Measurements from ENCODE around the gene APBB2.
A peak's percentile ranks its signal among the peaks of the same experiment; 100 is the strongest.
"Not testable (repeated sequence)": the region's sequence is repeated elsewhere in the genome, so short reads cannot be mapped to it uniquely, and the experiment has no call there.

The APBB2 gene

DNA sequence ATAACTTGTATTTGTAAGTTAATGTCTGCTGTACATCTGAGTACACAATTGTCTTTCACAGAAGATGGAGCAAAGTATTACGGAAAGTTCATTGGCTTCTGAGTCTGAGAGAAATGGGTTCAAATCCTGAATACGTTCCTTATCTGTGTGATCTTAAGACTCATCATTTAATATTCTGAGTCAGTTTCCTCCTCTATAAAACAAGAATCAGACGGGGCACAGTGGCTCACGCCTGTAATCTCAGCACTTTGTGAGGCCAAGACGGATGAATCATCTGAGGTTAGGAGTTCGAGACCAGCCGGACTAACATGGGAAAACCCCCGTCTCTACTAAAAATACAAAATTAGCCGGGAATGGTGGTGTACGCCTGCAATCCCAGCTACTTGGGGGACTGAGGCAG is 57.8 kb downstream of the APBB2 start:
- DNase-seq, result peak; percentile 63

DNA sequence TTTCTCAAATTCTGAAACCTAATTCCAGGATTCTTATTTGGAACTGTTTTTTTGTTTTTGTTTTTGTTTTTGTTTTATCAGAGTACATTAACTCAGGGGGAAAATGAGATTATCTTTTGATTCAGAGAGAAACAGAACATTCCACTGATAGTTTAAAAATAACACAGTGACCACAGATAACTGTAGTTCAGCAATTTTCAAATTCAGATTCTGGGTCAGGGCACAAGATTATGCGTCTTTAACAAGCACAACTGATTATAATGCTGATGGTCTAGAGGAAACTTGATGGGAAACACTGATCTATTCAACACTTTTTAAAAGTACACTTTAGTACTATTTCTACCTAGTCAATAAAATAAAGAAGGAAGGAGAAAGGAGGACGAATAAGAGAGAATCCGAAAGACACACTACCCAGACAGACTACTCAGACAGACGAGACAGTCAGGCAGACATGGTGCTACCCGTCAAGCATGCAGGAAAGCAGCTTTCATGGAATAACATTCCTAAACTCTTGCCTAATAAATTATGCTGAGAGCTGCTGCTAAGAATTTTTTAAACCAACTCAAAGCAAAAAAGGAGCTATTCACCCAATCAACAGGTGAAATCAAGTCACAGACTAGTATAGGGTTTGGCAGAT is 59.0 kb downstream of the APBB2 start:
- DNase-seq, result peak; percentile 87

DNA sequence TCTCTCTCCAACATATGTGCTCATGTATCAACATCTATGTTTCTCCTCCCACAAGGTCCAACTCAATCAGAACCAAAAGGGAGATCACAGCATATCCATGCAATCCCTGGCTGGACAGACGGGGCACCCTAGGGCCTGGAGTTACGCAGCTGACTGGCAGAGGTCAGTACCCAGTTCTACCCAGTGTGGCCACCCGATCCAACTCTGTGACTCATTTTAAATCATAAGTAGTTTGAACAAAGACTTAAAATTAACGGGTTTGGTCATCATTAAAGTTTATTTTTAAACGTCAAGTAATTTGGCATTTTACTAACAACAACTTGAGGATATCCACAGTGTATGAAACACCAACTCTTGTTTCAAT is 59.5 kb downstream of the APBB2 start:
- DNase-seq, result no peak

- DNase-seq, result no peak
These were observed 60.1 kb downstream of the APBB2 start for GRCh38 chr4:41154010-41154813.

DNA sequence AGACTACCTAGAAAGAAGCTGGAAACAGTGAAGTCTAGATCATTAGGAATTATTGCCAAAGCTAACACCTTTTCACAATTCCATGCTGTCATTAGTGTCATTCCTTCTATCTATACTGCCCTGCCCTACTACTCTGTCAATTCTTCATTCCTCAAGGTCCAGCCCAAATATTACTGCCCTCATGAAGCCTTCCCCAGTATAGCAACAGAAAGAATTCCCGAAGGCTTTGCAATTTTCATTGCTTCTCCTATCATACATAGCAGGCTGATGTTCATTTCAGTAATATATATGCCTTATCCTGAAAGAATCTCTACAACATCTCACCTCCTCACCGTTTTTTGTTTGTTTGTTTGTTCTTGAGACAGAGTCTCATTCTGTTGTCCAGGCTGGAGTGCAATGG is 63.9 kb downstream of the APBB2 start:
- DNase-seq, result no peak

DNA sequence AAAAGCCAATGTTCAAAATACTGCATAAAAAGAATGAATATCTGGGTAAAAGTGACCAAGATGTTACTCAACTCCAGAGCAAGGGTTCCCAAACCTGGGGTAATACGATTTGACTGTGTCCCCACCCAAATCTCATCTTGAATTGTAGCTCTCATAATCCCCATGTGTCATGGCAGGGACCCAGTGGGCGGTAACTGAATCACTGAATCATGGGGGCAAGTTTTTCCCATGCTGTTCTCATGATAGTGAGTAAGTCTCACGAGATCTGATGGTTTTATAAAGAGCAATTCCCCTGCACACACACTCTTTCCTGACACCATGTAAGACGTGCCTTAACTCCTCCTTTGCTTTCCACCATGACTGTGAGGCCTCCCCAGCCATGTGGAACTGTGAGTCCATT is 64.8 kb downstream of the APBB2 start:
- peak; percentile 13 for DNase-seq

DNA sequence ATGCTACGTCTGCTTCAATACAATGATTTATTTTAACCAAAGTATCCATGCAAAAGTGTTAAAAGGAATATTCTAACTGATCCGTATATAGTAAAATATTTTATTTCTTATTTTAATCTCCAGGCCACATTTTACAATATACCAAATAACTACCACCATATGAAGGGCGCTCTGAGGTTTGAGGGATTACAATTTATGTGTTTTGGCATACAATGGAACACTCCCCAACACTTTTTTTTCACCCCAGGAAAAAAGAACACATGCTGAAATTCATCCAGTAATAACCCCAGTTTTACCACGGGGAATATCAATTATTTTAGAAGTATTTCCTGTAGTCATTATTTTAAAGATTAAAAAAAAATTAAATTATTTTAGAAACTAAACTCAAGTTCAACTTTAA is 65.4 kb downstream of the APBB2 start:
- peak; percentile 37 for DNase-seq

- DNase-seq, result peak; percentile 46
These were observed 66.0 kb downstream of the APBB2 start for GRCh38 chr4:41148292-41148691.

GRCh38 chr4:41147570-41147969 is 66.8 kb downstream of the APBB2 start:
- not testable (repeated sequence) for DNase-seq

DNA sequence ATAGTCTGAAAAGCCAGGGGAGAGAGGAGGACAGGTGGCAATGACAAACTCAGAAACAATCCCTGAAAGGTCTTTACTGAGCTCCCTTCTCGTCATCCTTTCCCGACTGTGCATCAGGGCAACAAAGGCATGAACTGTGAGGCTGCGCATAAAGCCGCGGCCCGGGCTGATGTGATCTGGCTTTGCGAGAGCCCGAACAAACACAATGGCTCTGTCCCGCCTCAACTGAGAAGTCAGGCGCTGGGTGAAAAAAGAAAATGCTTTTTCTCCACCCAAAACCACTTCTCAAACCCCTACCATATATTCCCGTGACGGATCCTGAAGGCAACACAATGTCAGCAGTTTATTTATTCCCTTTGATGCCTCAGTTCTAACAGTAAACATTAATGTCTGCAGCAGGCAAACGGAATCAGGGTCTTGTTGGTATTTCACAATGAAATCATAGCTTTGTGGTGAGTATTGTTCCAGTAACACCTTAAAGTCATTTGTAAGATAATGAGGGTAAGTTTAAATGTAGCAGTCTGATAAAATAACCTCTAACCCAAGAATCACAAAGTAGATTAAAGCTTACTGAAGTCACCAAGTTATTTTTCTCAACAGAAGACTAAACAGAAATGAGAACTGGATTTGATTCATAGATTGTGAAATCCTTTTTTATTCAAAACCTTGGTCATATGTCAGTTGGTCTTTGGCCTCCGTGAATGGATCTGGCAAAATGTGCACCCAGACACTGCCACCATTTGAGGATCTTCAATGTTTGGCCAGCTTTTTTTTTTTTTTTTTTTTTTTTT is 67.4 kb downstream of the APBB2 start:
- peak; percentile 71 for DNase-seq

- no peak for DNase-seq
These were observed 68.1 kb downstream of the APBB2 start for GRCh38 chr4:41146196-41146595.

DNA sequence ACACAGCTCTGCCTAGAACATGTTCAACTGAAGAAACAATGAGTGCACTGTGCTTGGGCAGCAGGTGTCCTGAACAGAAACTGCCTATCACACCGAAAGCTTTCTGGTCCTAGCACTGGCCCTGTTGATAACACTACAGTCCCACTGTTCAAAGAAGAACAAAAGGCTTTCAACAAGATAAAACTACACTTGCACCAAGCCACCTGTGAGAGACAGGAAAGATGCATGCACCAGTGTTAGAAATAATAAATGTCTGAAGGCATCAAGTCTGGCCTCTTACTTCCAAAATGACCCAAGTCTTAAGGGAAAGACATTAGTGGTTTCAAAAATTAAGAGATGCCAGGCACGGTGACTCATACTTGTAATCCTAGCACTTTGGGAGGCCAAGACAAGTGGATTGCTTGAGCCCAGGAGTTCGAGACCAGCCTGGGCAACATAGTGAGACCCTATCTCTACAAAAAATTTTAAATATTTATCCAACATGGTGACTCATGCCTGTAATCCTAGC is 68.7 kb downstream of the APBB2 start:
- DNase-seq, result peak; percentile 60

DNA sequence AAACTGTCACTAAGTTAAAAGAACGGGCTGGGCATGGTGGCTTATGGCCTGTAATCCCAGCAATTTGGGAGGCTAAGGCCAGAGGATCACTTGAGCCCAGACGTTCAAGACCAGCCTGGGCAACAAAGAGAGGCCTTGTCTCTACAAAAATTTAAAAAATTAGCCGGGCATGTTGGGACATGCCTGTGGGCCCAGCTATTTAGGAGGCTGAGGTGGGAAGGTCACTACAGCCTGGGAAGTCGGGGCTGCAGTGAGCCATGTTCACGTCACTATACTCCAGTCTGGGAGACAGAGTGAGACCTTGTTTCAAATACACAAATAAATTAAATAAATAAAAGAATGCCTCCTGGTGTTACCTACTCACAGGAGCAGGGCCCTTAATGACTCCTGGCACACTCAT is 69.5 kb downstream of the APBB2 start:
- DNase-seq, result peak; percentile 22

- no peak for DNase-seq
These were observed 70.3 kb downstream of the APBB2 start for GRCh38 chr4:41144040-41144379.

- DNase-seq, result peak; percentile 98
These were observed 70.9 kb downstream of the APBB2 start for GRCh38 chr4:41143311-41144039.

DNA sequence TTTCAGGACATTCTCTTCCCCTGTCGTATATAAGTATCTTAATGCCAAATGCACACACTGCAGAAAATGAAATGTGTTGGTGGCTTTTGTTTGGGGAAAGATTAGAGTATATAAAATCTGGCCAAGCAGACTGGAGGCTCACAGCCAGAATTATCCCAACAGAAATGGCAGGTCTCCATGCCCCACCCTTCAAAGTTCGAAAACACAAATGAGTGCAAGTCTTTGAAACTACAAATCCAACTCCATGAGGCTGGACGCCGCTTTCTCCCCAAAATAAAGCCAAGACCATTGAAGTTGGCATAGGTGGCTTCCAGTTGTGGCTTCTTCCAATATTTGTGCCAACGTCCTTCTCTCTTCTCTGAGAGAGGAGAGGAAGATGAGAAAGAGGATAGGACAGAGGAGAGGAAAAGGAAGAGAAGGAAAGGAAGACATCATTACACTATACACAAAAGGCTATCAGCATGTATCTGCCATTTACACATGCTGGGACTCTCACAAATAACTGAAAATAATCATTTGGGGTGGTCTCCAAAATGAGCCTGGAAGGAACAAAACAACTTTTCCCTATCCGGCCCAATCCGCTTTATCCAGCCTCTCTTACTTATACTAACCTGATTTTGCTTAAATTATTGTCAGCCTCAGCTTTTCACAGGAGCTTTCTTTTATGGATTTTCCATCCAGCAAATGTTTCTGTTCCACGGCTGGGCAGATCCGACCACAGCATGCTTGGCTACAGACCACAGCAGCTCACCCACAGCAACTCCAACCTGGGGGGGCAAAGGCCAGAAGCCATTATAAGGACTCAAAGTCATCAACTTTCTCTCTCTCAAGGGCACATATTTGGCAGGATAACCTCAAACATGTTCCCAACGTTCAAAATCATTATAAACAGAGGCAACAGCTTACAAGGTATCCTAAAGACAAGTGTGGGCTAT is 71.7 kb downstream of the APBB2 start:
- peak; percentile 81 for DNase-seq

DNA sequence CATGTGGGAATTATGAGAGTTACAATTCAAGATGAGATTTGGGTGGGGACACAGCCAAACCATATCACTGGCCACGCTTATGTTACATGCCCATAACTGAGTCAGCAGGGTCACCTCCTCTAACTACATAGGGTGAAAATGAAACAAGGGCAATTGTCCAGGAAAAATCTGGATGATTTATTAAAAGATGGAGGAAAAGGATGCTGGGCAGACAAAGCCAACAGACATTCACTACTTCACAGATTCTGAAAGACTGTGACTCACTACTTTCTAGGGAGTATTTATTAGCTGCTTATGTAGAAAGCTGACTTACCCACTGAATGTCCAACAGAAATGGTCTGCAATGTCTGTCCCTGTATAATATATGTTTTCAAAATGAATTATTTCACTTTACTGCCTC is 72.4 kb downstream of the APBB2 start:
- DNase-seq, result peak; percentile 98

GRCh38 chr4:41140410-41140809 is 73.9 kb downstream of the APBB2 start:
- no peak for DNase-seq

DNA sequence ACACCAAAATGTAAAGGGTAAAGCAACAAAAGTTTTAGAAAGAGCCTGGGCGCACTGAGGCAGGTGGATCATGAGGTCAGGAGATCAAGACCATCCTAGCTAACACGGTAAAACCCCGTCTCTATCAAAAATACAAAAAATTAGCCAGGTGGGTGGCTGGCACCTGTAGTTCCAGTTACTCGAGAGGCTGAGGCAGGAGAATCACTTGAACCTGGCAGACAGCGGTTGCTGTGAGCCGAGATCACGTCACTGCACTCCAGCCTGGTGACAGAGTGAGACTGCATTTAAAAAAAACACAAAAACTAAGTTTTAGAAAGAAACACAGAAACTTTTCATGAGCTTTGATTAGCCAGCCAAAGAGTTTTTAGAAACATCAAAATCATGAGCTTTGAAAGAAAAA is 76.5 kb downstream of the APBB2 start:
- DNase-seq, result no peak

DNA sequence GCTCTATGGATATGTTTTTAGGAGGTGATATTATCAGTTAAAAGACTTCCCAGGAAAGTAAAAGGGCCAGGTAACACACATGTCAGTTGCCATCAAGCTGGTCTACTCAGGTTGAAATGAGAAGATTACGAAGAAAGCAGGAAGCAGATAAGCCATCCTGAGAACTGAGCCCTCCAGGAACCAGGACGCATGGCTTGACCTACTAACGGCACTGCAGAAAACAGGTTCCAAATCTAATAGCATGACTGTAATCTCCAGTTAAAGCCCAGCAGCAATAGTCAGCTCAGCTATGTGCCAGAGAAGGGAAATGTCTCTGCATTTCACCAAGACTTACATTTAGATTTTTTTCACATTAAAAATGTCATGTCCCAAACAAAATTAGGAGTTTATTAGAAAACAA is 77.9 kb downstream of the APBB2 start:
- DNase-seq, result no peak

- no peak for DNase-seq
These were observed 78.5 kb downstream of the APBB2 start for GRCh38 chr4:41135801-41136200.

DNA sequence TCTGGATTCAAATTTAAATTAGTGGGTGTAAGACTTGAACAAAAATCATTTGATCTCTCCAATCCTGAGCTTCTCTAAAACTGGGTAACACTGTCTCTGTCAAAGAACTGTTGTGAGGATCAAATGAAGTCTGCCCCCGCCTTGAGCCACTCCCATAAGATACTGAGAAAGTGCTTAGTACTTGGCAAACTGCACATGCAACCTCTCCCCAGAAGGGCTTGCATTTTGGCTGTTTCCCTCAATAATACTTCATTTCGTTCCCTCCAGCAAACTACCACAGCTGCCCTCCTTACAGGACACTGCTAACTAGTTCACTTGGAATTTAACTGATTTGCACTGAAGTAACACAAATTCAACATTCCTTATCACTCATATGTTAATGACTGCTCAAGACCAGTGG is 79.8 kb downstream of the APBB2 start:
- no peak for DNase-seq
